Left renal pelvis (tissue), 4 donors: ENCODE results near the gene CLRN1. TPM values are rescaled to one million over a fixed set of nuclear protein-coding genes. Genes with fewer than 3 reads are reported as not detected.

Source experiments
- DNase-seq, 4 donors: peaks; one replicate each; pipeline ENCODE4 v3.0.0-alpha.2; 2013; ENCODE audit warnings: low read depth in 4 of 4, low spot score in 3 of 4
- polyA plus RNA-seq, 4 donors: library from polyadenylated mRNA; unstranded; fragments of 120-200 nt; gene quantifications; one replicate each; pipeline ENCODE4 v1.2.1, GENCODE V29; 2013; ENCODE audit not compliant: insufficient read length in 4 of 4

Gene CLRN1
- polyA plus RNA-seq, 4 donors, result not detected

DNA sequence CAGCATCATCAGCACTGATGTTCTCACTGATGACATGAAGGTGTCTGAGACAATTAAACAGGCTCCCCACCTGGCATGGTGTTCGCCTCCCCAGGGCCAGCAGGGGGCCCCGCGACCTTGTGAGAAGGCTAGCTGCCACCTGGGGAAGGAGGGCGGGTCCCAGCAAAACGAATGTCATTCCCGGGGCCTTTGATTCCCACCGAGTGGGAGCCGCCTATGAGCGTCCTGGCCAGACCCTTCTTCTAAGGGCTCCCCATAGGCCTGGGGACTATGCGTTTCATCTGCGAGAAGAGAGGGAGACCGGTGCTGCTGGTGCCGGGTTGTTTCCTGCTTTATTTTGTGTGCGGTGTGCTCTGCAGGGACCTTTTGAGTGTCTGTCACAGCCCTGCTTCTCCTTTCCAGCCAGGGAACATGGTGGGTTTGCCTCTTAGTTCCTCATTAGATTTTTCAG lies 46.8 kb downstream of the CLRN1 start:
- DNase-seq, result no peak

DNA sequence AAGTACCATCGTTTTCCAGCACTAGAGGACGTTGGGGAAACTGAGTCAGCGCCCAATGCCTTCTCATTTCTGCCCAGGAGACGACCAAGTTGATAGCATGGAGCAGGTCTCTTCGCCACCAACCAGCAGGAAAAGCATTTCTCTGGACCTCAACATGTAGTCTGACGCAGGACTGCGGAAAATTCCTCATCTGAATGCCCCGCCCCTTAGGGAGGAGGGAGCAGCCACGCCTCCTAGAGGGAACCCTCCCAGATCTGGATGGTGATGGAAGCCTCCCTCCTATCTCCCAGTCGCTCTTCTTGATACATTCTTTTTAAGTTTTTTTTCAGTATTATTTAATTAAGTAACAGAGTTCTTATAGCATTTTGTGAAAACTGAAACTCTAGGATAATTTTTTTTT lies 49.9 kb downstream of the CLRN1 start:
- DNase-seq, result no peak

DNA sequence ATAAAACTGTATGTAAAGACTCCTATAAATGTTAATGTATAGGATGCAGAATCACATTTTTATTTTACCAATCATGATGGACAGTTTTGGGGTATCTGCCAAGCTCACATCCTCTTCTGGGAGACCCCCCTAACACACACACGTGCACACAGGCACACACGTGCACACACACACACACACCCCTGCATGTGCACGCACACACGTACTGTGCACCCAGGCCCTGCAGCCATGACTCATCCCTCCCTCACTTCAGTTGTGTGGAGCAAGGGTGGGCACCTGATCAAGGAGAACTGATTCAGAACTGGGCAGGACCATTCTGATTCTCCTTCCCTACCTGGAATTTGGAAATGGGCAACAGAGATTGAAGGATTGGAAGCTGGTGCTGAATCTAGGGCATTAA lies 51.3 kb downstream of the CLRN1 start:
- DNase-seq, result no peak

DNA sequence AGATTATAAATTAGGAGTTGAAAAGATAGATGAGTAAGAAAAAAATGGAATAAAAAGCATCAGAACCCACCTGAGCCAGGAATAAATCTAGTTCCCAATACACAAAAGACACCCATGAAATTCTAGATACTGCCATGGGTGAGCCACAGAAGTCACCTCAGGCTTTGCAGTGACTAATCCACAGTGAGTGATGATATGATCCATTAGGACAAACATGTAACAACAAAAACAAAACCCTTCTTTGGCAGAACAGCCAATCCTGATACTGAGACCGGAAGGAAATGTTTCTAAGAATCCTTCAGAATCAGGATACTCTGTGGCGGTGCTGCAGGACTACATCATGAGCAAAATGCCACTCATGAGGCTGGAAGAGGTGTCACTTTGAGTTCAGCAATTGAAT lies 52.3 kb downstream of the CLRN1 start:
- no peak for DNase-seq

DNA sequence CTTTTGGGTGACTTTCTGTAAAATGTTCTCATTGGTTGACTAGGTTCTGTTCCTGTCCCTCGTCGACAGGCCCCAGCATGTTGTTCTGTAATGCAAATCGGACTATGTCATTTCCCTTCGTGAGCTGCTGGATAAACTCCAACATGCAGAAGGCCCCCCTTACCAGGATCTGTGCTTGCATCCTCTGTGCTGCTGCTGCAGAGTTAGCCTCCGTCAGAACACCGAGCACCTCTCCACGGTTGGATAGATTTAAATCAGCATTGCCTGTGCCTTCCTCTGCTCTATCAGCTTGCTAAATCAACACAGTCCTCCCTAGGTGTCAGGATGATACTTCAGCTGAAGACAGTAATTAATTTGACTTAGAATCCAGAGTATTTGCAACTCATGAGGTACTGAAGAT lies 54.6 kb downstream of the CLRN1 start:
- no peak for DNase-seq

DNA sequence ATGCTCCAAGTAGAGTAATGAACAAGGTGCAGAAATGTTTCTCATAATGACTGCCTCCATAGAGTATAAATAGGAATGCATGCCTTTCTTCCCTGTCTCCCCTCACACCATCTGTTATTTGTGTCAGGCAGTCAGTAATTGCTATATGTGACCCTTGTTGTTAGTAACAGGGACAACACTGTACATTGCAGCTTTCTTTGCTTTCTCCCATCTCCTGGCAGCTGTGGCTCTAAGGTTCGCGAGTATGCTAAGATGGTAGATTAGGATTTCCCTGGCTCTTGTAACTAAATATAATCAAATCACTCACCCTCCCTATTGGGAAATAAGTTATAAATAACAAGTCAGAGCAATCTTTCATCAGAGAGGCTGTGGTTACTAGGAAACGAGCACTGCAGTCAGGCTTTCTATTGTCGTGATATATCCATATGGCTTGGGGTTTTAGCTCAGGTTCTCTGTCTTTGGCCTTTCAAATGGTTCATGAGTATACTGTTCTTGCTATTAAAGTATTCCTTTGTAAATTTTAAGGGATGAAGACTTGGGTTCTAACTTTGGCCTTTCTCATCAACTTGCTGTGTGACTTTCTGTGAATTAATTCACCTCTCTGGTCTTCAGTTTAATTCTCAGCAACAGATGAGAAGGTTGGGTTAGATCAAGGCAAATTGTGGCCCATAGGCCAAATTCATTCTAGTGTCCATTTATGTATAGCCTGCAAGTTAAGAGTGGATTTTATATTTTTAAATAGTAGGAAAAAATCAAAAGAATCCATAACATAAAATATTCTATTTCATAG lies 59.2 kb downstream of the CLRN1 start:
- DNase-seq, result no peak

DNA sequence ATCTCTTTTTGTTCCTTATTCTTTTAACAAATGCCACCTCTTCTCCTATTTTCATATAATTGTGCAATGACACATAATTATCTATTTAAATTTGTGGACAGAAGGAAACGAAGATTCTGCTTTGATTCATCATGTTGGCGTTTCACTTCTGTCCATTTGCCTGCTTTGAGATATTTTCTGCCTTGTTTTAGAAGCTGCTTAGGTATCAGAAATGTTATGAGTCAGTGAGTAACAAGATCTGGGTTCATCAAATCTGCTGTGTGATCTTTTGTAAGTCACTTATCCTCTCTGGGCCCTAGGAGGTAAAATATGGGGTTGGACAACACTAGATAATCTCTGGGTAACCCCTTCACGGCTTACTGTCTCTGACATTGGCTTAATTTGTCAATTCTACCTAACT lies 60.0 kb downstream of the CLRN1 start:
- DNase-seq, result no peak

DNA sequence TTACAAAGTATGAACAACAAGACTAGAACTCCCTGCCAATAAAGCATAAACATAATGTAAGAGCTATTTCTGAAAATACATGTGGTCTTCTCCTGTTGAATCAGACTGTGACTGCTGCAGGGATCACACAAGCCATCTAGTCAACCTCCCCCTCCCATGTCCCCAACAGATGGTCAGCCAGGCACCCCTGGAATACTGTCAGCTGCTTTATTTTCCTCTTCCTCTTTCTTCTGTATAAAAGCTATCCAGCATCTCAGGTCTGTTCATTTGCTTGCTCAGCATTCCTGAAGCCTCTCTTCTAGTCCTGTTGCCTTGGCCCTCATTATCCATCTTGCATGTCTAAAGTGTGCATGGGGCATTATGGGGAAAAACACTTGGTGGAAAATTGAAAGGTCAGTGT lies 60.8 kb downstream of the CLRN1 start:
- no peak for DNase-seq

DNA sequence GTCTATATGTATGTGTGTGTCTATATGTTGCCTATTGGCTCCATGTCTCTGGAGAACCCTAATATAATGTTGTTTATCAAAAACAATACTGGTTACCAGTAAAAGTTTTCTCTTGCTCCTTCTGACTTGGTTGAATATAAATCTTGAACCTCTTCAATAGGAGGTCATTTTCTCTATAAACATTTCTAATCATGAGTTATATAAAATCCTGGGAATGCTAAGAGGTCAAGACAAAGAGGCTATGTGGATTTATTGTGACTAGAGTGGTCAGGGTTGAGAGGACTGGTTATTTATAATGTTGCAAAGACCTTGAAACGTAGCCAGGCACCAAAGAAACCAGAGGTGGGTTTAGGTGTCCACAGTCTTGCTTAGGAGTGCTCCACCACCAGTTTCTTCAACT lies 66.1 kb downstream of the CLRN1 start:
- peak in 1 of 4 donors; percentile 35 for DNase-seq

DNA sequence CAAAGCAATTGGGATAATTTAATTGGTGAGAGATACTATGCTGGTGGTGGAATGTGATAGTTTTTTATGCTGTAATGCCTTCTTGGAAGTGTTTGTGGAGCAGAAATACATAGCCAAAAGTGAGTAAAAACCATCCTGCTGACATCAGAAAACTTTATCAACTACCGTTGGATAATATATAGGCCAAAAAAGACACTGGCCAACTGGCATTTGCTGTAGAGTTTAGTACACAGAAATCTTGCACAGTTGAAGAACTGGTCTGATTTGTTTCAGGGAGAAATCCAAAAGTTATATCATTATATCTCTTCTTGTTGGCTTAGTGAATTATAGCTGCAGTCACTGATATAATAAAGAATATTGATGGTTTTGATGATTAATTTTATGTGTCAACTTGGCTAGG lies 66.8 kb downstream of the CLRN1 start:
- no peak for DNase-seq

DNA sequence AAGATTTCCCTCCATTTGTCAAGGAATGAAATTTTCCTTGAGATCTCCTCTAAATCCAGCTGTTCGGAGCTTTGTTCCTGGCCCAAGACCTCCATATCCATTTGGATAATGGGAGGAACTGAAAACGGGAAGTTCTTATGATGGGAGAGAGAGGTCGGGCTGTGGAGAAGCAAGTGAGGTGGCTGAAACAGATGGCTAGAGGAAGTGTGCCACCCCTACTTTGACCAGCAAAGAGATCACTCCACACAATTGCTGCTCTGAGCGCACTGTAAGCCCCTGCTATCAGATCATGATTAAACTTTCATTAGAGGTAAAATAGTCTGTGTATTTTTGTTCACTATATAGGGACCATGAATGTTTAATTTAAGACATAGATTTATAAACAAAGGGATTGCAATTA lies 67.2 kb downstream of the CLRN1 start, which contains the start of gene MINDY4B:
Gene MINDY4B, minus strand, starts transcription at position 101 of the 400 bp plus-strand sequence. Its CDS starts 0 bp downstream, at position 101.
- no peak for DNase-seq

DNA sequence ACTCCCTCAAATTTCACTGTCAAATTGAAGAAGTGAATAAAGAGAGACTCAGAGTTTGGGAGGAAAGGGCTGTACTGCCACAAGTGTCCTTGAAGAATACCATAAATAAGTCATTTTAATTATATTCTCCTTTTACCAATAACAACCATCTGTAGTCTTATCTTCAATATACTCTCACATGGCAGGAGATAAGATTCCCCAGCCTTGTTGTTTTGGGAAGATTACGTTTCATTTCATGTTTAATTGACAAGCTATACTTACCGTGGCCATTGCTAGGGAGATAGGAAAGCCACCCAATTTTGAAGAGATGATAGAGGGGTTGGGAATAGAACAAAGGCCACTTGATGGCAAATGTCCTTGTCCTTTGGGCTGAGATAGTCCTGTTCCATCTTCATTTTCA lies 69.5 kb downstream of the CLRN1 start:
- DNase-seq, result no peak

DNA sequence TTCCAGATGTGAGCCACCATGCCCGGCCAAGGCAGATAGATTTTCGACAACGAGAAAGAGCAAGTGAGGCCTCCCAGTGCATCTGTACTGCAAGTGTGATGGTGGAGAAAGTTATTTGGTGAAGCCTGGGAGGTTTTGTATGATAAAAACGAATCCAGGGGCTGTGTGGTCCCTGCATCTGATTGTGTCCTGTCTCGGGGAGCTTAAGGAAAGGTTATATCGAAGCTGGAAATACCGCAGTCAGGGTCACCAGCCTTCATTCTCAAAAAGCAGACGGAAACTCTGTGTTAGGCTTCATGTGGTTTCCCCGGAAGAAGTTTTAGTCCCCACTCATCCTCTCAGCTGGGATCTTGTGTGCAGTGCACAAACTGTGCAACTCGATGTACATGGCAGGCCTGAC lies 70.7 kb downstream of the CLRN1 start:
- no peak for DNase-seq

DNA sequence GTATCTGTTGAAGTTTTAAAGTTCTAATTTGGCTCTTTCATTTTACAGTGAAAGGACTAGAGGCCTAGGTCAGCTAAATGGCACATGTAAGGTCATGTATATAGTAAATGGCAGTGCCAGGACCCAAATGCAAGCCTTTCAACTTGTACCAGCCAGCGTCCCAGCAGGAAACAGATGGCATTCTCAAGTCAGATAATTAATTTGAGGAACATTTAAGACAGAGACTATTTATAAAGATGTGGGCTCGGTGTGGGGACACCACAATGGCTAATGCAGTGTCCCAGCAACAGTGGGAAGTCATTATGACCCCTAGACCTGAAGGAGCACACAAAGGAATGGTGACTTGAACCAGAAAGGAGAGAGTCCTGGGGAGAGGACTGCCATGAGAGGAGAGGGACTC lies 73.4 kb downstream of the CLRN1 start:
- DNase-seq, result no peak

DNA sequence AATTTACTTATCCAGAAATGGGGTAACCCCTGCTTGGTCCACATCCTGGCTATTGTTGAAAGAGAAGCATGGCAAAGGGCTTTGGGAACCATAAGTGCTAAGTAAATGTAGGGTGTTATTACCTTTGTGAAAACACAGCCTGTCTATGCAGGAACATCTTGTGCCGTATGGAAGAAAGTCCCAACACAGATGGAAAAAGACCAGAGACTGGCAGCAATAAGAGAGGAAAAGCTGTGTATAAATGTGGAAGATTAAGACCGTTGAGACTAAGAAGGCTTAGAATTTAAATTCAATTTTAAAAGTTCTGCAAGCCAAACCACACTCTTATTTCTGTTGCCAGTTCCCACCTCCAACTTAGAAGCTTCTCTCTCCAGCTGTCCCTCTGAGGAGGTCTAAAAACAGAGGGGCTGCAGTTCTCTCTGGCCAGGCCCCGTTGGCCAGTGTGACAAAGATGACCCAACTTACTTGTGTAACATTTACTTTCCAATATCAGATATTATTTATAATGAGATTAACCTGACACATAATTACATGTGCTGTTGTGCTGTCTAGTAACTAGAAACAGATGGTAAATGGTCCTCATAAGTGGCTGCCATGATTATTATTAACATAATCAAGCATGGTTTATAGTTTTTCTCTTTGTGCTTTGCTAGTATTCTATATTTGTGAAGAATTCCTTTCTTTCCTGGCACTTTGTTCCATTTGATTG lies 74.3 kb downstream of the CLRN1 start:
- DNase-seq, result no peak

DNA sequence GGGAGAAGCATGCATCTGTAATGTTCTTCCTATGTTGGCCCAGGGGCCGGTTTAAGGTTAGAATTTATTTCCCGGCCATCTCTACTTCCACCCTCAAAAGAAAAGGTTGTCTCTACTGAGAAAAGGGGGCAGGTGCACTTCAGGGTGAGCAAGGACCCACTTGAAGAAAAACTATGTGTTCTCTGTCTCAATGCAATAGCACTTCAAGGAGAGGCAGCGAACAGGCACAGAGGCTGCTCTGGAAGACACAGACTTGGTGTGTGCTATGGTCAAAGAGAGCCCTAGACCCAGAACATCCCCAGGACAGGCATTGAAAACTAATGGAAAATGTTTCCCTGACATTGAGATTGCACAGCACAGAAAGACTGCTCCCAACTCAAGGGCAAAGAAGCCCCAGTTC lies 74.9 kb downstream of the CLRN1 start:
- no peak for DNase-seq

DNA sequence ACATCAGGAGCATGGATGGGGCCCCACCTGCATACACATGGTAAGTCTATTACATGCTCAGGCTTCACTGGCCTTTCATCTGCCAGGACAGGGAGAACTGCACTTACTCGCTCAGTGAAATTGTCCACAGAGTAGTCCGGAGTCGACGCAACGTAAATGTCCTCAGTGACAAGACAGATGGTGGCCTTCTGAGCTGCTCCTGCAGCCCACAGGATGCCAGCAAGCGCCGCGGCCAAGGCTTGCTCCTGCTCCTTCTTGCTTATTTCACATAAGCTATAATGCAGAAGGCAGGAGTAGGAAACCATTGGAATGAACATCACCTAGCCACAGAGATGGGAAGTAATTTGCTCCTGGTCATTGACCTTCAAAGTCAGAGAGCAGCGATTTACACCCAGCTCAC lies 81.7 kb downstream of the CLRN1 start:
- no peak for DNase-seq

DNA sequence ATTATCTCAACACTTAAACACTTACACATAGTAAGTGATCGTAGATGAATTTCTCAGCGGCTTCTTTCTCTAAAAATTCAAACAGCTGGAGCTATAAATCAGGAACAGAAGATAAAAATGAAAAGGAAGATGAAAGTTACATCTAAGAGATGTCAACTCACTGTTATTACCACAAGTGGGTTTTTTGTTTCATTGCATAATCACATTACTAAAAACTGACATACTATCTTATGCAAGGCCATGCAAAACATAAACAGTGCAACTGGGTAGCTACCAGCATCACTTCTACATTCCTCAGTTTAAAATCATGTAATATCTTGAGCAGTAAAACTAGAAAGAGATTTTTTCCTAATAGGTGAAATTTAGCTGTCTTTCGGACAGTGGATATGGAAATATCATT lies 82.2 kb downstream of the CLRN1 start:
- DNase-seq, result no peak

DNA sequence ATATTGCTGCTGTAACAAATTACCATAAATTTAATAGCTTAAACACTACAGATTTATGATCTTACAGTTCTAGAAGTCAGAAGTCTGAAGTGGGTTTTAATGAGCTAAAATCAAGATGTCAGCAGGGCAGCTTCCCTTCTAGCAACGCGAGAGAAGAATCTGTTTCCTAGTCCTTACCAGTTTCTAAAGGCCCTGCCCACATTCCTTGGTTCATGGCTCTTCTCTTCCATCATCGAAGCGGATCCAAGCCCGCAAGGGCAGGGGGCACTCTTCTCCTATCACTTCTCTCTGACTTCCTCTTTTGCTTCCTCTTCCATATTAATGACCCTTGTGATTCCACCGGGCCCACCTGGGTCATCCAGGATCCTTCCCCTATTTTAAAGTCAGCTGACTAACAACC lies 83.4 kb downstream of the CLRN1 start:
- no peak for DNase-seq

DNA sequence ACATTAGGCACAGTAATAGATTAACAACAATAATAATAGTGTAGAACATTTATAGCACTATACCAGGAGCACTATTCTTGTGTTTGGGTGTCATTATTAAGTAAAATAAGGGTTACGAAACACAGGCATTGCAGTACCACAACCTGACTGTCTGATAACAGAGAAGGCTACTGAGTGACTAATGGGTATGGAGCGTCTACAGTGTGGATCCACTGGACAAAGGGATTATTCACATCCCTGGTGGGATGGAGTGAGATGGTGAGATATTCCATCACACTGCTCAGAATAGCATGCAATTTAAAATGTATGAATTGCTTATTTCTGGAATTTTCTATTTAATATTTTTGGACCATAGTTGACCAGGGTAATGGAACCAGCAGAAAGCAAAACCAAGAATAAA lies 85.5 kb downstream of the CLRN1 start:
- DNase-seq, result no peak

DNA sequence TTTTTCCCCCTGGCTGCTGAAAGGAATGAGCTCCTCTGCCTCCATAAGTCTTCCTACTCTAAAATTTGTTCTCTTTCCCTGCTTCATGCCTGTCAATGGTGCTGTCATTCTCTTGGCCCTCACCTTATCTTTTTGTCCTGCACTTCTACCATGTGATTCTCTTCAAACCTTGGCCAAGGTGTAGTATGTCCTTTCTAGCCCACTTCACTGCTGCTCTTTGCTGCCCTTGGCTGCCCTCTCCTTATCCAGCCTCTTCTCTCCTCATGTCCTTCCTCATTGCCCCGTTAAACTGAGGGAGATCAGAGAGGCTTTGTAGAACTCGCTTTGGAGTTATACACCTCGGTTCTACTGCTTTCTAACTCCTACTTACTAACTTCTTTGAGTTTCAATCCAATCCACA lies 87.0 kb downstream of the CLRN1 start:
- DNase-seq, result no peak

DNA sequence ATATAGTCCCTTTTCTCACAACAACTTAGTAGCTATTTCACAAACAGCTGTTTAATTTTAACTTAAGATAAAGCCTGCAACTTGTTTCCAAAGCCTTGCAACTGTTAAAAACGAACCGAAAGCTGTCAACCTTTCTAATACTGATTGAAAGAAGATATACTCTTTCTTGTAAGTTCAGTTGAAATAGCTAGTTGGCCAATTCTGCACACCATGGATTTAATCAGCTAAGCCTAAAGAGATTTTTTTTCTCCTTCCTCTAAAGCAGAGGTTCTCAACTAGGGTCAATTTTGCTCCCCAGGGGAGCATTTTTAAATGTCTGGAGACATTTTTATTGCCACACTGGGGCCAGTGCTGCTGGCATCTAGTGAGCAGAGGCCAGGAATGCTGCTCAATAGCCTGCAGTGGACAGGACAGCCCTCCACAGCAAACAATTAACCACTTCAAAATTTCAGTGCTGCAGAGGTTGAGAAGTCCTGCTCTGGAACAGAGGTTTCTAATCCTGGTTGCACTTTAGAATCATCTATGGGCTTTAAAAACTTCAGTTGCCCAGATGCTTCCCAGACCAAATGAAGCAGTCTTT lies 93.4 kb downstream of the CLRN1 start:
- peak in 1 of 4 donors; percentile 18 for DNase-seq
